GM06990 (cell line): Measurements from ENCODE around the gene CNTNAP5.

Experiments used
- DNase-seq: peaks from one replicate; pipeline ENCODE4 v3.0.0-alpha.2; 2011; ENCODE audit not compliant: insufficient read length; ENCODE audit errors: extremely low read depth
- H3K27me3 ChIP-seq: replicated peaks from 2 replicates; pipeline ENCODE4 v1.6.0; 2011; ENCODE audit warnings: low read length; ENCODE audit not compliant: control insufficient read depth, insufficient read depth
- H3K36me3 ChIP-seq: 2 replicates; pipeline ENCODE4 v1.5.1; 2011; ENCODE audit warnings: low read length; ENCODE audit not compliant: control insufficient read depth, insufficient read depth
- H3K4me3 ChIP-seq: replicated peaks from 2 replicates; pipeline ENCODE4 v1.5.1; 2011; ENCODE audit warnings: low read depth, mild to moderate bottlenecking, control low read depth, low read length
- CTCF ChIP-seq: IDR thresholded peaks from 2 replicates; pipeline ENCODE4 v1.5.1; 2011; ENCODE audit warnings: low read length, control low read depth, mild to moderate bottlenecking, inconsistent platforms; ENCODE audit not compliant: insufficient read depth, poor library complexity, severe bottlenecking

The CNTNAP5 gene

GRCh38 chr2:124485659-124486058 is 460.6 kb downstream of the CNTNAP5 start:
- no peak for DNase-seq
- H3K27me3 ChIP-seq, result no peaks in the 10 kb centered on the region
- no peak for TF ChIP-seq CTCF
- H3K36me3 ChIP-seq, result no peaks in the 10 kb centered on the region
- H3K4me3 ChIP-seq, result no peak overlapping the region

- Histone ChIP-seq H3K27me3 (no peaks in the 10 kb centered on the region), H3K4me3 (no peak overlapping the region), H3K36me3 (no peaks in the 10 kb centered on the region)
- no peak for TF ChIP-seq CTCF
- no peak for DNase-seq
Observed at GRCh38 chr2:124489686-124490085, 464.6 kb downstream of the CNTNAP5 start.

- no peak for DNase-seq
- Histone ChIP-seq H3K4me3 (no peak overlapping the region), H3K27me3 (no peaks in the 10 kb centered on the region), H3K36me3 (no peaks in the 10 kb centered on the region)
- TF ChIP-seq CTCF, result no peak
Observed at GRCh38 chr2:124501575-124502152, 476.6 kb downstream of the CNTNAP5 start.

GRCh38 chr2:124514236-124514635 is 489.1 kb downstream of the CNTNAP5 start:
- H3K36me3 ChIP-seq, result no peaks in the 10 kb centered on the region
- no peak overlapping the region for H3K4me3 ChIP-seq
- no peaks in the 10 kb centered on the region for H3K27me3 ChIP-seq
- DNase-seq, result no peak
- TF ChIP-seq CTCF, result no peak

- DNase-seq, result no peak
- Histone ChIP-seq H3K36me3 (no peaks in the 10 kb centered on the region), H3K27me3 (no peaks in the 10 kb centered on the region), H3K4me3 (no peak overlapping the region)
- TF ChIP-seq CTCF, result no peak
Observed at GRCh38 chr2:124520953-124521352, 495.9 kb downstream of the CNTNAP5 start.

GRCh38 chr2:124523096-124523495 is 498.0 kb downstream of the CNTNAP5 start:
- no peak for DNase-seq
- H3K27me3 ChIP-seq, result no peaks in the 10 kb centered on the region
- H3K36me3 ChIP-seq, result no peaks in the 10 kb centered on the region
- no peak overlapping the region for H3K4me3 ChIP-seq
- TF ChIP-seq CTCF, result no peak
